ENCODE data around the gene CALD1. TPM values are rescaled to one million over a fixed set of nuclear protein-coding genes. Genes with fewer than 3 reads are reported as not detected.

CALD1 gene
- total RNA-seq, 1 experiment from 2014 or later: 147 TPM

GRCh38 chr7:134905375-134905774 is 125.9 kb downstream of the CALD1 start:
- no peaks in the 10 kb centered on the region for H3K9me3 Mint-ChIP-seq

DNA sequence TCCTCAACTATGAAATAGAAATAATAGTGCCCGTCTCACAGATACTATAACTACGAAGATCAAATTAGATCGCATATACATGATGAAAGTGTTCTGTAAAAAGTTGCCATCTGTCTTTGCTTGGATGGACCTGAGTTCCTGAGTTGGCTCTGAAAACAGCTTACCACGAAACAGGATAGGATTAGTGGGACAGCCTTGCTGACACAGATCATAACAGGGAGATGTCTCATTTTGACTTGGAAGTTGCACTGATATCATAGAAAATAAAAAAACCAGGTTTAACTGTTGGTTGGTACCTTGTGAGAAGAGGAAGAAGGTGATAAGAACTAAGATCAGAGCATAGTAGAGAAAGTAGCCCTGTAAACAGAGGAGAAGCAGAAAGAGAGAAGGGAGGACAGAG is 127.6 kb downstream of the CALD1 start:
- Mint-ChIP-seq H3K27me3 (ENCODE audit: low read depth) (no peaks in the 10 kb centered on the region), H3K27ac (peak overlapping the region; percentile 30; the same call in 1 of the 2 replicates), H3K4me1 (peaks cover 24% of the 10 kb centered on the region), H3K4me3 (no peak overlapping the region), H3K36me3 (no peaks in the 10 kb centered on the region), H3K9me3 (no peaks in the 10 kb centered on the region)
- DNase-seq (ENCODE audit: low spot score): no peak
- POLR2A ChIA-PET: no interaction called here
- TF ChIP-seq ZNF232 (CRISPR knock-in tag; IDR thresholded peaks at IDR 0.05): no peak
- no peak for TF ChIP-seq RORB (CRISPR knock-in tag; IDR thresholded peaks at IDR 0.05)
- TF ChIP-seq NFE2L1 (CRISPR knock-in tag; IDR thresholded peaks at IDR 0.05): no peak
- no peak for TF ChIP-seq ZNF138 (CRISPR knock-in tag; conservative IDR thresholded peaks at IDR 0.05)
- no peak for TF ChIP-seq E2F4 (CRISPR knock-in tag; IDR thresholded peaks at IDR 0.05; ENCODE audit: borderline replicate concordance, low read depth)
- no peak for TF ChIP-seq NR2C2 (CRISPR knock-in tag; IDR thresholded peaks at IDR 0.05)
- CTCF ChIA-PET: no interaction called here
- no peak for ATAC-seq

More at GRCh38 chr7:134905375-134905774, 125.9 kb downstream of the CALD1 start:
- H3K27me3 Mint-ChIP-seq (ENCODE audit: low read depth): no peaks in the 10 kb centered on the region
- peaks cover 13% of the 10 kb centered on the region for H3K4me1 Mint-ChIP-seq
- no peak overlapping the region for H3K4me3 Mint-ChIP-seq
- DNase-seq (ENCODE audit: low spot score) (no peak), ATAC-seq (no peak)
- H3K27ac Mint-ChIP-seq: no peak overlapping the region
- CTCF ChIA-PET: no interaction called here
- TF ChIP-seq MLX (CRISPR knock-in tag; IDR thresholded peaks at IDR 0.05): no peak
- TF ChIP-seq ZNF416 (CRISPR knock-in tag; IDR thresholded peaks at IDR 0.05): no peak
- no peak for TF ChIP-seq ETV6 (CRISPR knock-in tag; IDR thresholded peaks at IDR 0.05)
- TF ChIP-seq NR1H2 (CRISPR knock-in tag; IDR thresholded peaks at IDR 0.05): no peak
- no peak for TF ChIP-seq ZNF671 (CRISPR knock-in tag; IDR thresholded peaks at IDR 0.05)
- TF ChIP-seq SOX15 (CRISPR knock-in tag; IDR thresholded peaks at IDR 0.05): no peak
- no peak for TF ChIP-seq MYBL2 (CRISPR knock-in tag; IDR thresholded peaks at IDR 0.05)
- TF ChIP-seq CDX4 (CRISPR knock-in tag; IDR thresholded peaks at IDR 0.05; ENCODE audit: borderline replicate concordance): no peak
- TF ChIP-seq, protein P1, sequence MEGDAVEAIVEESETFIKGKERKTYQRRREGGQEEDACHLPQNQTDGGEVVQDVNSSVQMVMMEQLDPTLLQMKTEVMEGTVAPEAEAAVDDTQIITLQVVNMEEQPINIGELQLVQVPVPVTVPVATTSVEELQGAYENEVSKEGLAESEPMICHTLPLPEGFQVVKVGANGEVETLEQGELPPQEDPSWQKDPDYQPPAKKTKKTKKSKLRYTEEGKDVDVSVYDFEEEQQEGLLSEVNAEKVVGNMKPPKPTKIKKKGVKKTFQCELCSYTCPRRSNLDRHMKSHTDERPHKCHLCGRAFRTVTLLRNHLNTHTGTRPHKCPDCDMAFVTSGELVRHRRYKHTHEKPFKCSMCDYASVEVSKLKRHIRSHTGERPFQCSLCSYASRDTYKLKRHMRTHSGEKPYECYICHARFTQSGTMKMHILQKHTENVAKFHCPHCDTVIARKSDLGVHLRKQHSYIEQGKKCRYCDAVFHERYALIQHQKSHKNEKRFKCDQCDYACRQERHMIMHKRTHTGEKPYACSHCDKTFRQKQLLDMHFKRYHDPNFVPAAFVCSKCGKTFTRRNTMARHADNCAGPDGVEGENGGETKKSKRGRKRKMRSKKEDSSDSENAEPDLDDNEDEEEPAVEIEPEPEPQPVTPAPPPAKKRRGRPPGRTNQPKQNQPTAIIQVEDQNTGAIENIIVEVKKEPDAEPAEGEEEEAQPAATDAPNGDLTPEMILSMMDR (IDR thresholded peaks at IDR 0.05): no peak
- no peak for TF ChIP-seq ZBTB21 (CRISPR knock-in tag; IDR thresholded peaks at IDR 0.05; ENCODE audit: borderline replicate concordance)
- no peak for TF ChIP-seq AFF4 (CRISPR knock-in tag; IDR thresholded peaks at IDR 0.05; ENCODE audit: borderline replicate concordance)
- TF ChIP-seq GABPB1 (CRISPR knock-in tag; IDR thresholded peaks at IDR 0.05): no peak
- TF ChIP-seq ELF4 (CRISPR knock-in tag; IDR thresholded peaks at IDR 0.05; ENCODE audit: low read depth): no peak
- POLR2A ChIA-PET: no interaction called here
- no peaks in the 10 kb centered on the region for H3K36me3 Mint-ChIP-seq

Measured in WTC11 (cell line).